Measurements from ENCODE around the gene GNG14.

DNA sequence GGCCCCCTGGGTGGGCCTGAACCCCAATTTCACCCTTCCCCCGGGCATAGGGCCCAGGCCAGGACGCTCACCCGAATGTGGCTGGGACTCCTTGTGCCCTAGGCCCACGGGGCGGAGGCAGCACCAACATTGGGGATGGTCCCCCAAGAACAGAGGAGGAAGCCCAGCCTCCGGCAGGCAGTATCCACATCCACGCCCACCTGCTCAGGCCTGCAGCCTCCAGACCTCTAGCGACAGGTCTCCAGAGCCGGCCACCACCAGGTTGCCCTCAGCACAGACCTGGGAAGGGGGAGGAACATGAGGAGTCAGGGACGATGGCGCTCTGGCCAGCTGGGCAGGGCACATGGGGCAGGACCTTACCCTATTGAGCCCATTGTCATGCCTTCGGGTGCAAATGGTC lies 1.2 kb downstream of the GNG14 start:
- TF ChIP-seq, protein P1, sequence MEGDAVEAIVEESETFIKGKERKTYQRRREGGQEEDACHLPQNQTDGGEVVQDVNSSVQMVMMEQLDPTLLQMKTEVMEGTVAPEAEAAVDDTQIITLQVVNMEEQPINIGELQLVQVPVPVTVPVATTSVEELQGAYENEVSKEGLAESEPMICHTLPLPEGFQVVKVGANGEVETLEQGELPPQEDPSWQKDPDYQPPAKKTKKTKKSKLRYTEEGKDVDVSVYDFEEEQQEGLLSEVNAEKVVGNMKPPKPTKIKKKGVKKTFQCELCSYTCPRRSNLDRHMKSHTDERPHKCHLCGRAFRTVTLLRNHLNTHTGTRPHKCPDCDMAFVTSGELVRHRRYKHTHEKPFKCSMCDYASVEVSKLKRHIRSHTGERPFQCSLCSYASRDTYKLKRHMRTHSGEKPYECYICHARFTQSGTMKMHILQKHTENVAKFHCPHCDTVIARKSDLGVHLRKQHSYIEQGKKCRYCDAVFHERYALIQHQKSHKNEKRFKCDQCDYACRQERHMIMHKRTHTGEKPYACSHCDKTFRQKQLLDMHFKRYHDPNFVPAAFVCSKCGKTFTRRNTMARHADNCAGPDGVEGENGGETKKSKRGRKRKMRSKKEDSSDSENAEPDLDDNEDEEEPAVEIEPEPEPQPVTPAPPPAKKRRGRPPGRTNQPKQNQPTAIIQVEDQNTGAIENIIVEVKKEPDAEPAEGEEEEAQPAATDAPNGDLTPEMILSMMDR (conservative IDR thresholded peaks at IDR 0.05; ENCODE audit: low read depth, low read length) = no peak
- TF ChIP-seq POLR2A (IDR thresholded peaks at IDR 0.05; ENCODE audit: low read depth, low read length) = no peak
- TF ChIP-seq BHLHE40 (IDR thresholded peaks at IDR 0.05; ENCODE audit: low read depth, low read length) = no peak
- no peak for TF ChIP-seq RAD21 (IDR thresholded peaks at IDR 0.05; ENCODE audit: low read length)
- no peak for TF ChIP-seq MXI1 (IDR thresholded peaks at IDR 0.05; ENCODE audit: borderline replicate concordance, low read depth, low read length)
- no peak for TF ChIP-seq CEBPB (IDR thresholded peaks at IDR 0.05; ENCODE audit: low read depth, low read length)
- TF ChIP-seq RCOR1 (IDR thresholded peaks at IDR 0.05; ENCODE audit: insufficient replicate concordance, low read length) = no peak
- no peak for TF ChIP-seq CHD1 (IDR thresholded peaks at IDR 0.05; ENCODE audit: low read depth, low read length)
- TF ChIP-seq SMC3 (IDR thresholded peaks at IDR 0.05; ENCODE audit: low read depth, low read length) = no peak
- TF ChIP-seq RFX5 (IDR thresholded peaks at IDR 0.05; ENCODE audit: low read depth, low read length) = no peak
- TF ChIP-seq, protein P2, sequence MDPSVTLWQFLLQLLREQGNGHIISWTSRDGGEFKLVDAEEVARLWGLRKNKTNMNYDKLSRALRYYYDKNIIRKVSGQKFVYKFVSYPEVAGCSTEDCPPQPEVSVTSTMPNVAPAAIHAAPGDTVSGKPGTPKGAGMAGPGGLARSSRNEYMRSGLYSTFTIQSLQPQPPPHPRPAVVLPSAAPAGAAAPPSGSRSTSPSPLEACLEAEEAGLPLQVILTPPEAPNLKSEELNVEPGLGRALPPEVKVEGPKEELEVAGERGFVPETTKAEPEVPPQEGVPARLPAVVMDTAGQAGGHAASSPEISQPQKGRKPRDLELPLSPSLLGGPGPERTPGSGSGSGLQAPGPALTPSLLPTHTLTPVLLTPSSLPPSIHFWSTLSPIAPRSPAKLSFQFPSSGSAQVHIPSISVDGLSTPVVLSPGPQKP (IDR thresholded peaks at IDR 0.05; ENCODE audit: borderline replicate concordance, low read depth, low read length) = no peak
- TF ChIP-seq USF2 (IDR thresholded peaks at IDR 0.05; ENCODE audit: low read depth, low read length) = no peak

Data from IMR-90 (cell line).